AG04449 (cell line): ENCODE results near the gene CLK2.
A peak's percentile ranks its signal among the peaks of the same experiment; 100 is the strongest.
"Not testable (repeated sequence)": the region's sequence is repeated elsewhere in the genome, so short reads cannot be mapped to it uniquely, and the experiment has no call there.

Source experiments
- CTCF ChIA-PET: fragments of 350-600 bp; formaldehyde crosslinking; extraction: SDS; loops from one replicate; lab custom pipeline; 2021; ENCODE audit warnings: antibody characterized with exemption; lab: Yijun Ruan, JAX
- POLR2A ChIA-PET: fragments of 400-600, 350-600 bp; formaldehyde crosslinking; extraction: SDS; loops from one replicate; lab custom pipeline; 2020; ENCODE audit warnings: antibody characterized with exemption, inconsistent platforms; lab: Yijun Ruan, JAX
- DNase-seq: peaks from one replicate; pipeline ENCODE4 v3.0.0-alpha.2; 2010; ENCODE audit warnings: low read depth, low spot score
- H3K4me3 ChIP-seq: 2 replicates; pipeline ENCODE4 v1.5.1; 2011; ENCODE audit warnings: low read depth, mild to moderate bottlenecking, control low read depth, low read length
- TF ChIP-seq, protein P1 (sequence below): IDR thresholded peaks from one replicate; pipeline ENCODE4 v1.5.1; 2011; ENCODE audit warnings: mild to moderate bottlenecking, moderate library complexity, low read length, control low read depth, inconsistent platforms; ENCODE audit not compliant: insufficient read depth; ENCODE audit errors: missing control alignments

CLK2 gene

DNA sequence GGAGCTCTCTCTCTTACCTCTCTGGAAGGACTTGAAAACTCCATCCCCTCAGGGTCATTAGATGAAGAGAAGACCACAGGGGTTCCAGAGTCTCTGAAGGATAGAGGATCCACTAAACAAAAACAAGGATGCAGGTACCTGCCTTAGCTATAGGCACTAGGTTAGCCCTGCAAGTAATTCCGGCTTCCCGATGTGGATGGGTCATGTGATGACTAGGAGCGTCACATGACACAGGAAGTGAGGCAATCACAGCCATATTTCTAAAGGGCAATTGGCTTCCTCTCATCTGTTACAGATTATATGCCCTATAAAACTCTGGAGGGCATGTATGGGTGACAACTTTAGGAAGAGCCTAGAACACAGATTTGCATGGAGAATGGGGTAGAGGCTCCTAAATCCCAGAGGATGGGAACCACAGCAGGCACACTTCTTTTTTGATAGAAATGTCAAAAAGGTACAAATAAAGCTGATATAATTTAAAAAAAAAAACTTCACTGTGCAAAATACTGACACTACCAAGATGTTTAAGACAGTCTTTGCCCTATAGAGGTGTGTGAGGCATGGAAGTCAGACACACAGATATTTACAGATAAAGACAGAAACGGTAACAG is 32.1 kb downstream of the CLK2 start:
- POLR2A ChIA-PET = interaction anchor here (0.5 to 0.7 kb wide), 4 partner anchors 16 to 48 kb away, joined by 3 read pairs; partner anchors contain the start of genes CLK2 and MTX1
- H3K4me3 ChIP-seq = peak overlapping the region; percentile 61
- CTCF ChIA-PET = interaction anchor here (0.6 to 5.7 kb wide), 11 partner anchors 9 to 150 kb away, joined by 3 to 56 read pairs (median 4); partner anchors contain the start of genes KRTCAP2, MTX1 and THBS3
- TF ChIP-seq, protein P1, sequence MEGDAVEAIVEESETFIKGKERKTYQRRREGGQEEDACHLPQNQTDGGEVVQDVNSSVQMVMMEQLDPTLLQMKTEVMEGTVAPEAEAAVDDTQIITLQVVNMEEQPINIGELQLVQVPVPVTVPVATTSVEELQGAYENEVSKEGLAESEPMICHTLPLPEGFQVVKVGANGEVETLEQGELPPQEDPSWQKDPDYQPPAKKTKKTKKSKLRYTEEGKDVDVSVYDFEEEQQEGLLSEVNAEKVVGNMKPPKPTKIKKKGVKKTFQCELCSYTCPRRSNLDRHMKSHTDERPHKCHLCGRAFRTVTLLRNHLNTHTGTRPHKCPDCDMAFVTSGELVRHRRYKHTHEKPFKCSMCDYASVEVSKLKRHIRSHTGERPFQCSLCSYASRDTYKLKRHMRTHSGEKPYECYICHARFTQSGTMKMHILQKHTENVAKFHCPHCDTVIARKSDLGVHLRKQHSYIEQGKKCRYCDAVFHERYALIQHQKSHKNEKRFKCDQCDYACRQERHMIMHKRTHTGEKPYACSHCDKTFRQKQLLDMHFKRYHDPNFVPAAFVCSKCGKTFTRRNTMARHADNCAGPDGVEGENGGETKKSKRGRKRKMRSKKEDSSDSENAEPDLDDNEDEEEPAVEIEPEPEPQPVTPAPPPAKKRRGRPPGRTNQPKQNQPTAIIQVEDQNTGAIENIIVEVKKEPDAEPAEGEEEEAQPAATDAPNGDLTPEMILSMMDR = no peak
- DNase-seq = no peak

DNA sequence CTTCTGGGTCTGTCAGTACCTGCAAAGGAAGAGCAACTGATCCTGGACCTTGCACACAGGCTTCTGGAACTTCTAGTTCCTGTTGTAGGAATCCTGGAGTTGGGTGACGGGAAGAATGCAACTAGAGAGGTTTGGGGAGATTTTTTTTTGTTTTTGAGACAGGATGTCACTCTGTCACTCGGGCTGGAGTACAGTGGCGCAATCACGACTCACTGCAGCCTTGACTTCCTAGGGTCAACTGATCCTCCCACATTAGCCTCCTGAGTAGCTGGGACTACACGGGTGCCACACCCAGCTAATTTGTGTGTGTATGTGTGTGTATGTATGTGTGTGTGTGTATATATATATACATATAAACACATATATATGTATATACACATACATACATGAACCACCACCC is 36.9 kb downstream of the CLK2 start:
- H3K4me3 ChIP-seq = no peak overlapping the region
- TF ChIP-seq, protein P1 = no peak
- ChIA-PET CTCF (interaction anchor here (2.8 kb wide), 1 partner anchor 14 kb away, joined by 12 read pairs; no protein-coding TSS in a partner anchor), POLR2A (no interaction called here)
- DNase-seq = no peak

DNA sequence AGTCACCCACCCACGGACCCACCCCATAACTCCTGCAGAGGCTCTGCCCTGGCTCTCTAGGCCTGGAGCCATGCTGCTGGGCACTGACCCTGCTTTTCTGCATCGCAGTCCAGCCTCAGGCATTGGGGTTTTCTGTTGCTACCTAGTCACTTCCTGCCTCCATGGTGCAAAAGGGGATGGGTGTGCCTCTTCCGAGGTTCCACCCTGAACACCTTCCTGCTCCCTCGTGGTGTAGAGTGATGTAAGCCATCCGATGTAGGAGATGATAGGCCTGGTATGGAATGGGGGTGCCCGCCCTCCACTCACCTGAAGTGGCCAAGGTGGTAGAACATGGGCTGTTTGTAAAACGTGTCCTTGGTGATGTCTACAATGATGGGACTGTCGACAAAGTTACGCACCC is 37.9 kb downstream of the CLK2 start:
- DNase-seq, POLR2A ChIA-PET, H3K4me3 ChIP-seq: not testable (repeated sequence)
- CTCF ChIA-PET = interaction anchor here (2.8 kb wide), 1 partner anchor 15 kb away, joined by 12 read pairs; no protein-coding TSS in a partner anchor

DNA sequence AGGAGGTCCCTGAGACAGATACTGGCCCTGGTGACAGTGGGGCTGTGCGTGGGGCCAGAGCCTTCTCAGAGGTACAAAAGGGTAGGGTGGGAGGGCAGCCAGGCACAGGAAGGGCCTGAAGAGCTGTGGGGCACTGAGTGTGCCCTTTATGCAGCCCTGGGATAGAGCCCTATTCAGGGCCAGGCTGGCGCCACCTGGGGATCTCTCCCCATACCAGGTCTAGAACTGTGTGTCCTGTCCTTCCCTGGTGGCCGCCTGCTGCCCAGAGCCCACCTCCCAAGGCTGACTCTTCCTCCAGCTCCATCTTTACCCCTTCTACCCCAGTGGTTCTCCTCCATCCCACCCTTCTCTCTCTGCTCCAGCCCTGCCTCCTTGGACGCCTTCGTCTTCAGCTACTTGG is 39.8 kb downstream of the CLK2 start:
- POLR2A ChIA-PET, H3K4me3 ChIP-seq, DNase-seq, CTCF ChIA-PET: not testable (repeated sequence)

DNA sequence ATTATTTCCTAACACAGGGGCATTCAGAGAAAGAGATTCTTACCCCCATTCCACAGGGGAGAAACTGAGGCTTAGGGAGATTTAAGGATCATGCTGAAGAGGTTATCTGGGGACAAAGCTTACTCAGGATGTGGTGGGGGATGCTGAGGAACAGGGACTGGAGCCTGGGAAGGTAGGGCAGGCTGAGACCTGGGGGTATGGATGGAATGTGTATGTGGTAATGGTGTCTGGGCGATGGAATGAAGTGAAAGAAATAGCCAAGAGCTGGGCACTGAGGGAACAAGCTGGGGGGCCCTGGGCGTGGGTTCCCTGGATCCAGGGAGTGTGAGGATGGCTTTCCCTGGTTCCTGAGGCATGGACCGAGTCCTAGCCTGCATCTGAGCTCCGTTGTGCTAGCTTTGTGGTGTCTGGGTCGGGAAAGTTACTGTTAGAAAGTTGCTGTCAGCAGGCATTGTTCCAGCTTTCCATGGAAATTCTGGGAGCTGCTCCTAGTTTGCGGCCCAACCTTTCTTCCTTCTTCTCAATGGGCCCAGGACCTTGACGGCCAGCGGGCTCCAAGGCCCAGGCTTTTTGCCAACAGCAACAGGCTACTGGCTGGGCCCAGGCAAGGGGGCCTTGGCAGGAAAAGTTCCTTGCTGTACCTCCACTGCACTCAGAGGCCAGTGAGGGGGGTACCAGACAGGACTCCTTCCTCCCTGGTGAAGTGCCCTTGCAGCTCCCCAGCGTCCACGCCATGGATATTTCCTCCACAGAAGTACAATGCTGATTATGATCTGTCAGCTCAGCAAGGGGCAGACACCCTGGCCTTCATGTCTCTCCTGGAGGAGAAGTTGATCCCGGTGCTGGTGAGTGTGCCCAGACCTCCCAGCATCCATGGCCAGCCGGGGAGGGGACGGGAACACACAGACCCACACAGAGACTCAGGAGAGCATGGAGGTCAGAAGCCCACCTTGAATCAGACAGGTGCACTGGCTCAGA is 41.0 kb downstream of the CLK2 start:
- POLR2A ChIA-PET = interaction anchor here (1.0 kb wide), 1 partner anchor 38 kb away, joined by 3 read pairs; no protein-coding TSS in a partner anchor
- not testable (repeated sequence) for H3K4me3 ChIP-seq, DNase-seq
- CTCF ChIA-PET = interaction anchor here (0.8 to 1.3 kb wide), 4 partner anchors 9 to 59 kb away, joined by 3 to 9 read pairs (median 4); partner anchors contain the start of gene KRTCAP2

DNA sequence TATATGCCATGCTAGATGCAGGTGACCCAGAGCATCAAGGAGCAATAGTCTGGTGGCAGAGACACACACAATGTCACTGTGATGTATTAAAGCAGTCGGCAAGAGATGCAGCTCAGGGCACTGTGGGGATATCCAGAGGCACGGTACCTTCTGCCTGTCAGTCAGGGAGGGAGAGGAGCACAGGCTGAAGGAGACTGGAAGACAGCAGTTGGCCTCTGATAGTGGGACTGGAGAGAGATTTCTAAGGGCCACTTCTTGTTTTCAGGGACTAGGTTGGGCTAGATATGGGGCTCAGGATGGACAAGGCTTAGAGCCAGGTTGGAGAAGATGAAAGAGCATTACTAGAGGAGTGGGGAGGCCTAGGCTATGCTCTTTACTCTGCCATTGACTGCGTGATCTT is 42.0 kb downstream of the CLK2 start:
- DNase-seq, POLR2A ChIA-PET, H3K4me3 ChIP-seq: not testable (repeated sequence)
- CTCF ChIA-PET = interaction anchor here (0.7 to 1.3 kb wide), 3 partner anchors 16 to 58 kb away, joined by 3 to 4 read pairs (median 4); partner anchors contain the start of gene KRTCAP2

DNA sequence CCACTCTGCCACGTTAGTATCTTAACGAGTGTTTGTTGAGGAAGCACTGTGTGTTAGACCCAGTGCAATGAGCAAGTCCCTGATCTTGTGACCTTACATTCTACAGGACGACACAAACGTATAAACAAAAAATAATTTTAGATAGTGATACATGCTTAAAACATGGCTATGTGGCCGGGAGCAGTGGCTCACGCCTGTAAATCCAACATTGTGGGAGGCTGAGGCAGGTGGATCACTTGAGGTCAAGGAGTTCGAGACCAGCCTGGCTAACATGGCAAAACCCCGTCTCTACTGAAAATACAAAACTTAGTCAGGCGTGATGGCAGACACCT is 45.2 kb downstream of the CLK2 start:
- H3K4me3 ChIP-seq = peak overlapping the region; percentile 54
- DNase-seq = no peak
- CTCF ChIA-PET = interaction anchor here (2.2 to 8.0 kb wide), 4 partner anchors 21 to 137 kb away, joined by 8 to 139 read pairs (median 41); partner anchors contain the start of genes KRTCAP2, MTX1, THBS3 and TRIM46
- POLR2A ChIA-PET = interaction anchor here (1.2 to 1.8 kb wide), 4 partner anchors 15 to 34 kb away, joined by 4 to 8 read pairs (median 6); partner anchors contain the start of gene THBS3
- TF ChIP-seq, protein P1 = no peak
